K562 treated with DMSO at 1 percent for 12 hours (cell line): ENCODE results near the gene ATMIN. TPM values are rescaled to one million over a fixed set of nuclear protein-coding genes. Genes with fewer than 3 reads are reported as not detected.

ENCODE experiments used
- total RNA-seq: library from RNA; unstranded; fragments of 300-600 nt; gene quantifications from 2 replicates; pipeline ENCODE4 v1.2.3, GENCODE V29; 2022; ENCODE audit not compliant: insufficient read depth

The ATMIN gene
- total RNA-seq: 9.6 and 22.8 TPM in 2 replicates

GRCh38 chr16:81035398-81035974 lies at the start of gene ATMIN:
Gene ATMIN (plus strand): TSS chr16:81035842. CDS start chr16:81035871, 29 bp downstream.

GRCh38 chr16:81006813-81007695 lies 28.6 kb upstream of the ATMIN start, which contains the start of the genes CENPN and CMC2:
Gene CENPN (plus strand): TSS chr16:81007214. CDS start chr16:81011940, 4,726 bp downstream.
Gene CMC2 (minus strand): TSS chr16:81006885. CDS start chr16:80997394, 9,491 bp downstream.

DNA sequence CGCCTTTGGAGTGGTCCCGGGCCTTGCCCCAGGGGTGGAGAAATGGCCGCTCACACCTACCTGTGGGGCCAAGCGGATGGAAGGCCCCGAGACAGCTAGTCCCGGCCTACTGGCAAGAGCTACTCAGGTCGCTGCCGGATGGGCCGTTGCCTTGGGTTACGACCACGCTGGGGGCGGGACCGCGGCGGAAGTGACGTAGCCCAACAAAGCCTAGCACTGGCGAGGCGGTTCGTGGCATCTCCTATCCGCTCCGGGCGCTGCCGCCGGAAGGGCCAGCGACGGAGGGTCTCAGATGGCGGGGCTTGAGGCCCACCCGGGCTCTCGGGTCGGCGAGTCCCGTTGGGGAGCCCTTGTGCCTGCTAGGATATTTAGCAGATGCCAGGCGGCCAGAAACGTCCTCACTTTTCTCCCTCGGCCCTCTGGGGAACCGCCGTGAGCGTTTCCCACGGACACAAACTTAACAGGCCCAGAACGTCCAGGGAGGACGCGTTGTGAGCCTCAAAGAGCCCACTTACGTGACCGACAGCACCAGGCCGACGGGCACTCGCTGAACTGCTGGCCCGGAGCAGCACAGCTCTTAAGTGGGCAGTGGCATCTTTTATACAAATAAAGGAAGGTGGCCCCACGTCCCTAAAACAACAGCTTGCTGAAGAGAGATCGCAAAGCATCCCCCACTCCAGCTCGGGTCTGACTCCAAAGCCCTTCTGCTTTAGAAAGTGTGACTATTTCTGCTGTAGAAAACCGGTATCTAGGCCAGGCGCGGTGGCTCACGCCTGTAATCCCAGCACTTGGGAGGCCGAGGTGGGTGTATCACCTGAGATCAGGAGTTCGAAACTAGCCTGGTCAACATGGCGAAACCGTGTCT lies 41.7 kb downstream of the ATMIN start, which contains the start of gene C16orf46:
C16orf46 (minus strand) TSS at position 163 of the 865 bp plus-strand sequence. CDS start 13,283 bp downstream, outside the sequence.

GRCh38 chr16:81095953-81096714 lies 60.5 kb downstream of the ATMIN start, which contains the start of gene GCSH:
Gene GCSH (minus strand): TSS chr16:81096395. CDS start chr16:81096278, 117 bp downstream.

Other genes with a start within 250 kb of the ATMIN start
- not detected in 2 replicates for gene CDYL2, start 231.2 kb upstream of the ATMIN start, total RNA-seq
- 209 and 230 TPM in 2 replicates for gene CMC2, start 29.0 kb upstream of the ATMIN start, total RNA-seq
- 146 and 151 TPM in 2 replicates for gene CENPN, start 28.6 kb upstream of the ATMIN start, total RNA-seq
- gene C16orf46, start 41.4 kb downstream of the ATMIN start, total RNA-seq: 1.5 TPM in 1 of 2 replicates, not detected in the other
- gene GCSH, start 60.6 kb downstream of the ATMIN start, total RNA-seq: 21.8 and 28.1 TPM in 2 replicates
- gene BCO1, start 202.8 kb downstream of the ATMIN start, total RNA-seq: not detected in 2 replicates